Posterior cingulate gyrus (tissue), 11 donors: ENCODE results near the gene CD81.

Experiments
- DNase-seq, 10 donors: peaks; one replicate each; pipeline versions ENCODE4 v3.0.0 to v3.0.0-alpha.2; 2020 to 2021; ENCODE audit warnings: mixed read lengths in 3 of 10
- intact Hi-C: fragments of 100-400 bp; cut with DNase I; formaldehyde crosslinking; loops from one replicate; pipeline ENCODE4 v1.15.1; 2023

CD81 gene

GRCh38 chr11:2432171-2432621 is 55.1 kb downstream of the CD81 start:
- intact Hi-C loops: no loop called here
- DNase-seq: peak in 4 of 10 donors; percentile 3 to 76 (median 49)

DNA sequence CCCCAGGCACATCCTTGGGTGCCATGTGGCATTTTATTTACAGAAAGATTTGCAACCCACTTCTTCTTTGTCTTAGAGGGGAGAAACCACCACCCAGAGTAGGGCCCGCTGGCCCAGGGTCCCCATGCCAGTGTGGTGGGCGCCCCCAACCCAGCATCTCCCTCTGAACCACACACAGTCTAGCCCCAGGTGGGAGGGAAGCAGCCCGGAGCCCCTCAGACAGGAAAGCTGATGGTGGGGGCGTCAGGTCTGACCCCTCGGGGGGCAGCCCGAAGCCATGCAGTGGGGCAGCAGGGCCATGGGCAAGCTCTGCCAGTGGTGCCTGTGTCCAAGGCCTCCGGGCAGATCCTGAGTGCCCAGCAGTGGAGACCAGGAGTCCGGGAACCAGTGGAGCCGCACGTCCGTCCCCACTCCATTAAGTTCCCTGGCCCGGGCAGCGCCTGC is 55.5 kb downstream of the CD81 start:
- intact Hi-C loops: no loop called here

GRCh38 chr11:2433106-2433925 is 56.2 kb downstream of the CD81 start:
- DNase-seq: peak in 5 of 10 donors; percentile 3 to 65 (median 45)
- intact Hi-C loops: no loop called here

More for the DNA sequence above, 55.5 kb downstream of the CD81 start:
- peak in 5 of 10 donors; percentile 3 to 78 (median 20) for DNase-seq

DNA sequence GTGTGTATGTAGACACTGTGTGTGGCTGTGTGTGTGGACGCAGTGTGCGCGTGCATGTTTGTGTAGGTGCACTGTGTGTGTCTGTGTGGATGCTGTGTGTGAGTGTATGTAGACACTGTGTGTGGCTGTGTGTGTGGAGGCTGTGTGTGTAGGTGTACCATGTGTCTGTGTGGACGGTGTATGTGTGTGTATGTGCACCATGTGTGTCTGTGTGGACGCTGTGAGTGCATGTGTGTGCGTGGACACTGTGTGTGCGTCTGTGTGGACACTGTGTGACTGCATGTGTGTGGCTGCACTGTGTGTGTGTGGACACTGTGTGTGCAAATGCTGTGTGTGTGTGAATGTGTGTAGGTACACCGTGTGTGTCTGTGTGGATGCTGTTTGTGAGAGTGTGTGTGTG is 56.9 kb downstream of the CD81 start:
- intact Hi-C loops: no loop called here
- DNase-seq: peak in 2 of 10 donors; percentile 13 to 43

DNA sequence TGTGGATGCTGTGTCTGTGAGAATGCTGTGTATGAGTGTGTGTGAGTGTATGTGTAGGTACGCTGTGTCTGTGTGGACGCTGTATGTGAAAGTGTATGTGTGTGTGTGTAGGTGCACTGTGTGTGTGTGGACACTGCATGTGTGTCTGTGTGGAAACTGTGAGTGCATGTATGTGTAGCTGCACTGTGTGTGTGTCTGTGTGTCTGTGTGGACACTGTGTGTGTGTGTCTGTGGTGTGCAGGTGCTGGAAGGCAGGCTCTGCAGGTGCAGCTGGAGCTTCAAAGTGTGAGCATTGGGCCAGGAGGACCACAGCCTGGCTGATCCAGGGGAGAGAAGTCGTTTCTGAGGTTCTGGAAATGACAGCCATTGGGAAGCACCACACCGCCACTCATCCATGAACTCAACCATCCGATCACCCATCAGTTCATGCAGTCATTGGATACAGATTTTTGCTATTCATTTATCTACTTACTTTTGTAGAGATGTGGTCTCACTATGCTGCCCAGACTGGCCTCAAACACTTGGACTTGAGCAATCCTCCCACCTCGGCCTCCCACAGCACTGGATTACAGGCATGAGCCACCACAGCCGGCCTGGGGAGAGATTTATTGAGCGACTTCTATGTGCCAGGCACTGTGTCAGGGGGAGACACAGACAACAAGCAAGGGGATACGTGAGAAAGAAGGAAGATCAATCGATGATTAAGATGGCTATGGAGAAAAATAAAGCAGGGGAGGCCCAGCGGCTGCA is 57.6 kb downstream of the CD81 start:
- peak in 3 of 10 donors; percentile 13 to 61 (median 27) for DNase-seq
- intact Hi-C loops: no loop called here

GRCh38 chr11:2435288-2436012 is 58.3 kb downstream of the CD81 start:
- intact Hi-C loops: no loop called here

DNA sequence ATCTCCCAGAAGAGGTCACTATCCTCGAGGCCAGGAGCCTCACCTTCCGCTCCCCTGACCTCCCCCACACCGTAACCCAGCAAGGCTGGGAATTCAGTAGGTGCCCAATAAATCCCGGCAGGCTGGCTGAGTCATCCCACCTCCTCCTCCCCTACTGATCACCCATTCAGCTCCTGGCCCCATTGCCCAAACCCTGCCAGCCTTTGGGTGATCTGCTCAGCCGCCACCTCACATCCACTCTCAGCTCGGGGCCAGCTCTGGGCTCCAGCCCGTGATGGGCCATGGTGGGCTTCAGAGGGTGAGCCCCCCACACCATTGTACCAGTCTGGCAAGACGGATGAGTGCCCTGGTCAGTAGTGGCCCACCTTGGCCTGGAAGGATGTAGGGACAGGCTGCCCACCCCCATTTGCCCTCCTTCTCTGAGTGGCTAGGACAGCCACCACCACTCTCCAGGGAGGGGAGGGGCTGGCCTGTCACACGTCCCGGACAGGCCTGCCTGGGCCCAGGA is 59.0 kb downstream of the CD81 start:
- intact Hi-C loops: no loop called here
- DNase-seq: peak in 4 of 10 donors; percentile 15 to 60 (median 36)

More at GRCh38 chr11:2435288-2436012, 58.3 kb downstream of the CD81 start:
- DNase-seq: peak in 3 of 10 donors; percentile 41 to 78 (median 51)

DNA sequence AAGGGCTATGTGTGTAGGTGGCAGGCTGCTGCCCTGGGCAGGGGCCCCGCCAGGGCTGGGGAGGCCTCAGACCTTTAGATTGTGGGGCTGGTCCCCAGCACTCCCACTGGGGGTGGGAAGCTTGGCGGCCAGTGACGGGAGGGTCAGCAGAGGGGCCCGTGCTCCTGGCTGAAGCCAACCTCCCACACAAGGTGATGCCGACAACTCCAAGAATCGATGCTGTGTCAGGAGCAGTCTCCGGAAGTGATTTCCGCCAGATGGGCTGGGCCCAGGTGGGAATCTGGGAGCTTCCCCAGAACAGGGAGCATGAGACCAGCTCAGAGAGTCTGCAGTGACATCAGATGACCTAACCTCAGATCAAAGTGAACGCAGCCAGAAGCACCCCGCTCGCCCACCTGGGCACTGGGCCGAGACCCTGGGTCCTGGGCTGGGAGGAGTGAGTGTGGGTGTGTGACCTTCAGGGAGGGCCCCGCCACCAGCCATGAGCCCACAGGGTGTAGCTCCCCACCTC is 59.5 kb downstream of the CD81 start:
- peak in 3 of 10 donors; percentile 52 to 75 (median 60) for DNase-seq
- intact Hi-C loops: no loop called here

DNA sequence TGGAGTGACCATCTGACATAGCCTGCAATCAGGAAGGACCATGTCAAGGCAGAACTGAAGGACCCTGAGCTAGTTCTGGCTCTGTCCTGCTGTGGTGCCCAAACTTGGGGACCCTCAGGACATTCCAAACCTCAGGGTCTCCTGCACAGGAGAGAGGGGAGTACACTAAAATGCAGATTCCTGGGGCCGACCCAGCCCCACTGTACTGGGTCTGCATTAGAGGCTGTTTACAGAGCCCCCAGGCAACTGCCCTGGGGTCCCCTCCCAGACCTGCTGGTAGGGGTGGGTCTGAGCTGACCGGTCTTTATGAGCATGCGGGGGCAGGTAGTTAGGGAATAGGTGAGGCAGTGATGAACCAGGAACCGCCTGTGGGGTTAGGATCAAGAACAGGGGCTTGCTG is 60.4 kb downstream of the CD81 start:
- peak in 4 of 10 donors; percentile 9 to 53 (median 52) for DNase-seq
- intact Hi-C loops: no loop called here

GRCh38 chr11:2439820-2440219 is 62.7 kb downstream of the CD81 start:
- DNase-seq: no peak
- intact Hi-C loops: no loop called here

DNA sequence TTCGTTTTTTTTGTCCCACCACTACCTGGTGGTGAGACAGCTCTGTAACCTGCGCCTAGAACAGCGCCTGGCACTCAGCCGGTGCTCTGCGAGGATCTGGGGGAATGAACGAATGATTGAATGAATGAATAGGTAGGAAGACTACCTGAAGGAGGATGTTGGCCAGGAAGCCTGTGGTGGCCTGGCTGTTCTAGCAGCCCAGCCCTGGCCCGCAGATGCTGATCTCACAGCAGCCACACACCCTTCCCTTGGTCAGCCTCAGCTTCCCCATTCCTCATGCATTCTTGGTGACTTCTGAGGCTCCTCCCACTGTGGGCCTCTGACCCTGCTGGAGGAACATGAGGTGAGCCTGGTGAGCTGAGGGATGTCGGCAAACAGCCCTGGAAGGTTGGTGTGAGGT is 63.5 kb downstream of the CD81 start:
- intact Hi-C loops: no loop called here
- peak in 4 of 10 donors; percentile 4 to 47 (median 26) for DNase-seq

DNA sequence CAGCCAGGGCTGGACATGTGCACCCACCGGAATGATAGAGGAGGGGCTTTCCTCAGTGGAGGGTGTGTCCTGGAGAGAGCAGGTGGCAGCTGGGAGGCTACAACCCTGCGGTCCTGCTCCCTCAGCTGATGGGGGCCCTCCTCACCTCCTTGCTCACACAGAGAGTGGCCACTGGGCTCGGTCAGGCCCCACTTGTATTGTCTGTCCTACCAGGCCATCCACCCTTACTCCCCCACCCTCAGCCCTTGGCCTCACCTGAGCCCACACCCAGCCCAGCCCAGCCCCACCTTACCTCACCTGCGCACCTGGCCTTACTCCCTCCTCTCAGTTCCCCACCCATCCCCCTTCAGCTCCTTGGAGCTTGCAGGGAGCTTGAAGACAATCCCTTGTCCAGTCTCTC is 64.1 kb downstream of the CD81 start:
- intact Hi-C loops: no loop called here
- peak in 4 of 10 donors; percentile 6 to 72 (median 56) for DNase-seq

DNA sequence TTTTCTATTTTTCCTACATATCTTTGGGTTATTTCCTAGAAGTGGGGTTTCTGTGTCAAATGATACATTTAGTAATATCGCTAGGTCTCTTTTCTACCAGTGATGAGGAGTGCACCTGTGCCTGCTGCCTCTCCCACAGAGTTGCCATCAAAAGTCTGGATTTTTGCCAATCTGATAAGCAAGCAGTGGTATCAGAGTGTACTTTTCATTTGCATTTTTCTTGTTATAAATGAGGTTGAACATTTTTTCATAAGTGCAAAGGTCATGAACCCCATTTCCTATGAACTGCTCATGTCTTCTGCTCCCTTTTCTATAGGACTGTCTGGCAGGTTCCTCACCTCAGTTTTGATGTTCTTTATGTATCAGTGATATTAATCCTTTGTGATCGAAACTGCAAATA is 65.5 kb downstream of the CD81 start:
- intact Hi-C loops: no loop called here
- DNase-seq: no peak

DNA sequence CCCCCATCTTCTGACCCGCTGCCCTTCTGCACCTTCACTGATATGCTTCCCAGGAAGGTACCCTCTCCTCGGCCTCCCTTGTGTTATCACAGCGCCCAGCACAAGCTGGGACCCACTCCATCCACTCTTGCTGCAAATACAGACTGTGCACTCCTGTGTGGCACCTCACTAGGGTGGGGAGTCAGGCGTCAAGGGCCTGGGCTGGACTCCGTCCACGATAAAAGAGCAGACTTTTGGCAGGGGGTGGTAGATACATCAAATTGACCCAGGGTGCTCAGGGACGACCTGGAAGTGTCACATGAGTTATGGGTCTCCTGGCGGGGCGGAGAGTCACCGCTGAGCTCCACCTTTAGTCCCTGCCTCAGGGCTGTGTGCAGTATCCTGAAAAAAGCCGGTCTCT is 66.3 kb downstream of the CD81 start:
- intact Hi-C loops: no loop called here
- peak in 3 of 10 donors; percentile 29 to 72 (median 63) for DNase-seq

DNA sequence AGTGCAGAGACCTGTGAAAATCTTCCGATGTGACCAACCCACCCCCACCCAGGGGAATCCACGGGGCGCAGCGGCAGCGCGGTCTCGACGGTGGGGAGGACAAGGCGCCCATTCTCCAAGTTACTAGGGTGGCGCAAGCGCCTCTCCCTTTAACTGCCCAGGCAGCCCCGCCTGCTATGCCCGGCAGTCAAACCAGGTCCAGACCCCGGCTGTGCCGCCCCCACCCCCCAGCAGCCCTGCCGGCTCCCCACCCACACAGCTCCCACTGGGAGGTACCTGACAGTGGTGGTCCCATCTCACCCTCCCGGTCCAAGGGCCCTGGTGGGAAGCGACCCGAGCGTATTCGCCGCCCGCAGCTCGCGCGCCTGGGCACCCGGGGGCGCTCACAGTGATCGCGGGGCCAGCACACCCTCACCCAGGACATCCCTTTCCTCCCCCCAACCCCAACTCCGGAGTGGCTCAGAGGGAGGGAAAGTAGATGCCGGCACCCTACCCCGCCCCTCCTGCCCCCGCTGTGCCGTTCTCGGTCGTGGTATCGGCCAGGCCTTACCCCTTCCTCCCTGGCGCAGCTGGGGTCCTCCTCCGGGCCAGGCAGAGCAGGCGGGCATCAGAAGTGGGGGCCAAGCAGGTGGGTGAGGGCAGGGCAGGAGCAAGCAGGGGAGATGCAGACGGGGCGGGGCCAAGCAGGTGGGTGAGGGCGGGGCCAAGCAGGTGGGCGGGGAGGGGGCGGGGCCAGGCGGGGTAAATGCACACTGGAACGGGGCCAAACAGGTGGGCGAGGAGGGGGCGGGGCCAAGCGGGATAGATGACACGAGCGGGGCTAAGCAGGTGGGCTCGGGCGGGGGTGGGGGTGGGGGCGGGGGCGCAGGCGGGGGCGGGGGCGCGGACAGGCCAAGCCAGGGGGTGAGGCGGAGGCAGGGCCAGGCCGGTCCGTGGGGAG is 67.0 kb downstream of the CD81 start, which contains the start of gene TRPM5:
TSS of gene TRPM5 (minus strand) at position 634 of the 940 bp plus-strand sequence. CDS start 21,478 bp downstream, outside the sequence.
- DNase-seq: peak in 3 of 10 donors; percentile 40 to 74 (median 50)
- intact Hi-C loops: no loop called here

GRCh38 chr11:2444821-2445745 is 68.0 kb downstream of the CD81 start, which contains the start of gene KCNQ1:
Gene KCNQ1, plus strand, starts transcription at chr11:2445008. Its CDS starts 91 bp downstream, at chr11:2445099.
- peak in 4 of 10 donors; percentile 18 to 73 (median 26) for DNase-seq
- intact Hi-C loops: no loop called here

GRCh38 chr11:2445746-2446551 is 68.8 kb downstream of the CD81 start:
- intact Hi-C loops: no loop called here
- peak in 4 of 10 donors; percentile 20 to 72 (median 64) for DNase-seq
